Mucosa of stomach (tissue), 1 donor: ENCODE results near the gene C19orf47.
"Not testable (repeated sequence)": the region's sequence is repeated elsewhere in the genome, so short reads cannot be mapped to it uniquely, and the experiment has no call there.

Source experiments
- H3K27me3 ChIP-seq: one replicate; pipeline ENCODE4 v1.7.0; 2013; ENCODE audit warnings: mild to moderate bottlenecking, low read length; ENCODE audit not compliant: control insufficient read depth, insufficient read depth
- H3K36me3 ChIP-seq: one replicate; pipeline ENCODE4 v1.7.0; 2013; ENCODE audit warnings: low read length; ENCODE audit not compliant: control insufficient read depth, insufficient read depth
- H3K4me1 ChIP-seq: one replicate; pipeline ENCODE4 v1.7.0; 2013; ENCODE audit warnings: mild to moderate bottlenecking, low read length; ENCODE audit not compliant: control insufficient read depth, insufficient read depth
- H3K4me3 ChIP-seq: one replicate; pipeline ENCODE4 v1.7.0; 2013; ENCODE audit warnings: low read length
- H3K9ac ChIP-seq: one replicate; pipeline ENCODE4 v1.7.0; 2013; ENCODE audit warnings: mild to moderate bottlenecking, low read length, moderate library complexity
- H3K9me3 ChIP-seq: one replicate; pipeline ENCODE4 v1.7.0; 2013; ENCODE audit warnings: mild to moderate bottlenecking, low read length, moderate library complexity; ENCODE audit not compliant: control insufficient read depth
- donor health status: Pancreatic carcinoma.

Gene C19orf47

DNA sequence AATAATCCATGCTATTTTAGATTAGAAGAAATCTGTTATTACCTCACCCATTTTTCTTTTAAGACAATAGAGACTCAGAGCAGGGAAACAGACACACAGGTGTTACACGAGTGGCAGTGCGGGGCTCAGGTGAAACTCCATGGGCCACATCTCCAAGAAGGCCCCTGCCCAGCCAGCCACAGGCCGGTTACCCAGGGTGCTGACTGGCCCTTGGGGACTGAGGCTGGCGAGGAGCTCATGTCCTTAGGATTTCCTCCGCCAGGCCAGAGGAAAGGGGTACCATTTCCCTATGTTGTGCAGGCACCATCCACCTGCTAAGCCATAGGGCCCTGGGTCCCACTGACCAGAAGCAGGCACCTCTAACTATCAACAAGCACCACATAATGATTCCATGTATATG is 10.6 kb downstream of the C19orf47 start:
- Histone ChIP-seq H3K9me3 (no peaks in the 10 kb centered on the region), H3K27me3 (no peaks in the 10 kb centered on the region), H3K4me3 (no peak overlapping the region), H3K4me1 (no peaks in the 10 kb centered on the region), H3K36me3 (no peaks in the 10 kb centered on the region), H3K9ac (no peak overlapping the region)

DNA sequence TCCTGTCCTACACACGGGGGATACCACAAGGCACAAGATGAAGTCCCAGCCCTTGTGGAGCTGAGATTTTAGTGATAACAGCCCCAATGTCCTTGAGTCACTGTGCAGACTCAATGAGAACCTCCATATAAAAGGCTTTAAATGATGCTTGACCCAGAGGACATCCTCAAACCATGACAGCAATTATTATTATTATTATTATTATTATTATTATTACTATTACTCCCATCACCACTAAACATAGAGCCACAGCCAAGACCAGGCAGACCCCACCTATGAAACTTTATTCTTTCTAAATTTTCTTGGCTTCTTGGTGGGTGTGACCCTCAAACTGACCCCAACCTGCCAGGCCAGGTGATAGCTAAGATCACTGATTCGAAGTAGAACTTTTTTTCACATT is 11.1 kb downstream of the C19orf47 start:
- no peak overlapping the region for H3K9ac ChIP-seq
- no peaks in the 10 kb centered on the region for H3K36me3 ChIP-seq
- H3K4me1 ChIP-seq: no peaks in the 10 kb centered on the region

DNA sequence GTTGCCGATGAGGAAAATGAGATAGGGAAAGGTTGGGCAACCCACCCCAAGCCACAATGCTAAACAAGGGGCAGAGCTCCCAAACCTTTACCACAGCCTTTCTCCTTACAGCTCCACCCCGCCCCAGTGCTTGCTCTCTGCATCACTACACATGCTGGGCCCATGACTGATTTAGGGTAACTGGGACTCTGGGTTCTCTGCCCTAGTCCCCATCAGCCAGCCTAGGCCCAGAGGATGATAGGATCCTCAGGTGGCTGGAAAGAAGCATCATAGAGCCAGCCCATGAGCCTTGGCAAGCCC is 11.6 kb downstream of the C19orf47 start:
- Histone ChIP-seq H3K9me3 (no peaks in the 10 kb centered on the region), H3K4me1 (no peaks in the 10 kb centered on the region), H3K9ac (no peak overlapping the region), H3K36me3 (no peaks in the 10 kb centered on the region), H3K4me3 (no peak overlapping the region), H3K27me3 (no peaks in the 10 kb centered on the region)

More for the DNA sequence above, 11.1 kb downstream of the C19orf47 start:
- Histone ChIP-seq H3K9me3 (no peaks in the 10 kb centered on the region), H3K27me3 (no peaks in the 10 kb centered on the region), H3K4me3 (no peak overlapping the region)

DNA sequence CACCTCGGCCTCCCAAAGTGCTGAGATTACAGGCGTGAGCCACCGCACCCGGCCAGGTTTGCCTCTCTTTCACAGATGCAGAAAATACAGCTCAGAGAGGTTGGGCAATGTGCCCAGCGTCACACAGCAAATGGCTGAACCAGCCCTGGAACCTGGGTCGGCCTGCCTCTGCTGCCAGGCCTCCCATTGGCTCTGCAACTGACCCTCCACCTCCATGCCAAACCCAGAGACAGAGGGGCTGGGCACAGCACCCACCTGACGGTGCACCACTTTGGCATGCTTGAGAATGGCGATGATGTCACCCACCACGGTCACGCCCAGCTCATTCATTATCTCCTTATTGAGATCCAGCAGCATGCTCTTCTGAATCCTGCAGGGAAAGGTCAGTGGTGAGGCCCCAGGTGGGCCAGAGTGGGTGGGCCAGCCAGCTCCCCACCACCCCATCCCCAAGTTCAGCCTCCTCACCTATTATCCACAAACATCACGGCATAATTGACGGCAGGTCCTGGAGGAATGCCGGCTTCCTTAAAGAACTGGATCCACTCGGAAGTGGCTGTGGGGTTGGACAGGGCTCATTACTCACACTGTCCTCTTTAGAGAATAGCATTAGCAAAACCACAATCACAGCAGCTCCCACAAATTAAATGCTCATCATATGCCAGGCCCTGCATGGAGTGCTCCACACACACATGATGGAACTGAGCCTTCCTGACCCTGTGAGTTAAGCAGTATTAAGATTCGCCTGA is 12.2 kb downstream of the C19orf47 start:
- Histone ChIP-seq H3K9me3 (no peaks in the 10 kb centered on the region), H3K36me3 (peaks cover 3% of the 10 kb centered on the region), H3K4me3 (no peak overlapping the region), H3K27me3 (no peaks in the 10 kb centered on the region), H3K4me1 (no peaks in the 10 kb centered on the region), H3K9ac (no peak overlapping the region)

DNA sequence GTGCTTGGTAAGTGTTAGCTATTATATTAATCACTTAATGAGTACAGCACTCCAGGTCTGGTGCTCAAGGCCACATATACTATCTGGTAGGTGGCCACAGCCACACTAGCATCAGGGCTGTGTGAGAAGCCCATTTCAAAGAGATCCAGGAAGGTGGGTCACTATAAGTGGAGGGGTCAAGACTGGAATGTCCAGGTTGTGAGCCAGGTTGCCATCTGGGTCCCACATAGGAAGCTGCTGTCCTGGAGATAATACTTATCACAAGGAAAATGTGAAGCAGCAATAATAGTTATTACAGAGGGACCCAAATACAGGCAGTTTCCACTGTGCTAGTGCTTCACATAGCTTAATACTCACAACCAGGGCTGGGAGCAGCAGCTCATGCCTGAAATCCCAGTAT is 13.1 kb downstream of the C19orf47 start:
- Histone ChIP-seq H3K9me3 (no peaks in the 10 kb centered on the region), H3K9ac (no peak overlapping the region), H3K27me3 (no peaks in the 10 kb centered on the region), H3K4me1 (no peaks in the 10 kb centered on the region), H3K36me3 (peaks cover 7% of the 10 kb centered on the region), H3K4me3 (no peak overlapping the region)

DNA sequence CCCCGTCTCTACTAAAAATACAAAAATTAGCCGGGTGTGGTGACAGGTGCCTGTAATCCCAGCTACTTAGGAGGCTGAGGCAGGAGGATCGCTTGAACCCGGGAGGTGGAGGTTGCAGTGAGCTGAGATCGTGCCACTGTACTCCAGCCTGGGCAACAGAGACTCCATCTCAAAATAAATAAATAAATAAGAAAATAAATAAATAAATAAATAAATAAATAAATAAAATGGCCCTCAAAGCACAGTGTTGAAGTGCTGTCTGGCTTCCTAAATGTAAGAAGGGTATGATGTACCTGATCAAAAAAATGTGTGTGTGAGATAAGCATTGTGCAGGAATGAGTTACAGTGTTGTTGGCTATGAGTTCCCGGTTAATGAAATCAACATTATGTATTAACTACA is 15.1 kb downstream of the C19orf47 start:
- H3K27me3 ChIP-seq, H3K9ac ChIP-seq, H3K36me3 ChIP-seq, H3K4me1 ChIP-seq, H3K9me3 ChIP-seq, H3K4me3 ChIP-seq: not testable (repeated sequence)

DNA sequence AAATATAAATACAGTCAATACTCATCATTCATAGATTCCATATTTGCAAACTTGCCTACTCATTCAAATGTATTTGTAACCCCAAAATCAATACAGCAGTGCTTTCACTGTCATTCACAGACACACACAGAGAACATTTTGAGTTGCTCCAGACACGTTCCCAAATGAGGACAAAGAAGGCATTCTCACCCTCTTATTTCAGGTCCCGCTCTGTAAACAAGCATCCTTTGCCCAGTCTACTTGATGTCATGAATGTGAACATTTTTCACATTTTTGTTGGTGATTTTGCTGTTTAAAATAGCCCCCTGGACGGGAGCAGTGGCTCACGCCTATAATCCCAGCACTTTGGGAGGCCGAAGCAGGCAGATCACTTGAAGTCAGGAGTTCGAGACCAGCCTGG is 15.5 kb downstream of the C19orf47 start:
- H3K27me3 ChIP-seq: no peaks in the 10 kb centered on the region
- no peaks in the 10 kb centered on the region for H3K9me3 ChIP-seq
- H3K4me1 ChIP-seq: no peaks in the 10 kb centered on the region
- peaks cover 7% of the 10 kb centered on the region for H3K36me3 ChIP-seq
- H3K9ac ChIP-seq: no peak overlapping the region
- no peak overlapping the region for H3K4me3 ChIP-seq

DNA sequence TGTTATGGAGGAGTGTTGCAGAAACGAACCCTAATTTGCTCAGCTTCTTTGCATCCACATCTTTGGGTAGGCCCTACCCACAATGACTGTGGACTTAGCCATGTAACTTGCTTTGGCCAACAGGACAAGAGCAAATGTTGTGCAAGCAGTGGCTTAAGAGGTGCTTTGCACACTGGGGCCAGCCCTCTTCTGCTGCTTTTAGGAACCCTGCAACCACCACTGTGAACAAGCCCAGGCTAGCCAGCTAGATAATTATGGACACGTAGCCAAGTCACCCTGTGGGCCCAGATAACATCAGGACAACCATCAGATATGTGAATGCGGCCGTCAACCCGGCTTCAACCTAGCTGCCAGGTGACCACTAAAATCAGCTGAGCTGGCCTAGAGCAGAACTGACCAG is 17.1 kb downstream of the C19orf47 start:
- no peaks in the 10 kb centered on the region for H3K27me3 ChIP-seq
- no peaks in the 10 kb centered on the region for H3K4me1 ChIP-seq
- no peak overlapping the region for H3K4me3 ChIP-seq
- no peaks in the 10 kb centered on the region for H3K9me3 ChIP-seq
- peaks cover 7% of the 10 kb centered on the region for H3K36me3 ChIP-seq
- H3K9ac ChIP-seq: no peak overlapping the region

DNA sequence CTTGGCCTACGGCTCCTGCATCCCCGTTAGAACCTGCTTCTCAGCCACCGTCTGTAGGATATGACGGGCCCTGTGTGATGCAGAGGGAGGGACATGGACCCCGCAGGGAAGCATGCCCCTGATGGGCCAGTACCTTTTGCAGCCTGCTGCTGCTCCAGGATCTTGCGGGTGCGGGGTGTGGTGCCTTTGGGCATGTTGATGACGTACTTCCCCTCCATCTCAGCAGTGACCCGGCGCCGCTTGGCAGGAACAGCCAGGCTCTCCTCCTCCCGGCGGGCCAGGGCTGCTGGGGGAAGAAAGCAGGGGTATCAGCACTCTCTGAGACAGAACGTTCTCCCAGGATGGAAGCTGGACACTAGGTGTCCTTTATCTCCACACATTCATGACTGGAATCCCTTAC is 22.0 kb downstream of the C19orf47 start:
- H3K9me3 ChIP-seq: no peaks in the 10 kb centered on the region
- H3K9ac ChIP-seq: no peak overlapping the region
- no peaks in the 10 kb centered on the region for H3K27me3 ChIP-seq
- H3K4me3 ChIP-seq: no peak overlapping the region
- H3K36me3 ChIP-seq: peaks cover 18% of the 10 kb centered on the region
- H3K4me1 ChIP-seq: no peaks in the 10 kb centered on the region

DNA sequence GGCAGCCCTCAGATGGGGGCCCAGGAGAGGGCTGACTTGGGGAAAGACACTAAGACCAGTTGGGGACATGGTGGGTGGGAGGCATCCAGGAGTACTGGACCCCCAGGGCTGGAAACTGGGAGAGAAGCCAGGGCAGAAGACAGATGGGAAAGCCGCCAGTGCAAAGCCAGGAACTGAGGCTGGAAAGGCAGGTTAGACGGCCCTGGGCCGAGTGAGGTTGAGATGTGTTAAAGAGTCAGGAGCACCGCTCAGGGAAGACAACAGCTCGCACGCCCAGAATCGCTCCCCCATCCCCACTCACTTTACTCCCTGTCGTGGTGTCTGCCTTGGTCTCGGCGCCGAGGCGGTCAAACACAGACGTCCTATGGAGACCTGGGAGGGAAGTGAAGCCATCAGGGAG is 24.5 kb downstream of the C19orf47 start:
- no peaks in the 10 kb centered on the region for H3K9me3 ChIP-seq
- peaks cover 12% of the 10 kb centered on the region for H3K36me3 ChIP-seq
- H3K9ac ChIP-seq: no peak overlapping the region

DNA sequence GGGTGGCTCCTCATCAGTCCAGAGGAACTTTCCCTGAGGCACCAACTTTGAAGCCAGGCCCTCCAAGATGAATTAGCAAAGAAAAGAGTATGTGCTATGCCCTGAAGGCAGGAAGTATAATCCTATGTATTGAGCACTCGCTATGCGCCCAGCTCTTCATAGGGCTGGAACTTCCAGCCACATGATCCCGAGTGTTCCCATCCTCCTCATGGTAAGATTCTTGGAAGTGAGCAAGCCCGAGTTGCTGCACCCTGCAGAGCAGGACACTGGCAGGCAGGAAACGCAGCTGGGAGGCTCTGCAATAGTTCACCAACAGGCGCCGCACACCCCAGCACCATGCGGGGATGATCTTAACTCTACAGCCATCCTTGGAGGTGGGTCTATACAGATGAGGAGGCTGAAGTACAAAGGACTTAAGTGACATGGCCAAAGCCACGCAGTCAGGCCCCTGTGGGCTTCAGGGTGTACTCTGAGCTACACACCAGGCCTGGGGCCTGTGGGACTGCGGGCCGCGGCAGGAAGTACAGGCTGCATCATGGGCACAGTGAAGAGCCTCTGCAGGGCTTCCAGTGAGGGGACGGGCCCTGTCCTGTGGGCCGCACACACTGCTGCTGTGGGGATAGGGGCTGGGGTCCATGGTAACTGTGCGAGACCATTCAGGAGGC is 25.1 kb downstream of the C19orf47 start:
- Histone ChIP-seq H3K9me3 (no peaks in the 10 kb centered on the region), H3K4me1 (no peaks in the 10 kb centered on the region), H3K9ac (no peak overlapping the region), H3K27me3 (no peaks in the 10 kb centered on the region), H3K4me3 (no peak overlapping the region), H3K36me3 (peaks cover 12% of the 10 kb centered on the region)

More for the DNA sequence above, 24.5 kb downstream of the C19orf47 start:
- Histone ChIP-seq H3K4me3 (no peak overlapping the region), H3K27me3 (no peaks in the 10 kb centered on the region), H3K4me1 (no peaks in the 10 kb centered on the region)

DNA sequence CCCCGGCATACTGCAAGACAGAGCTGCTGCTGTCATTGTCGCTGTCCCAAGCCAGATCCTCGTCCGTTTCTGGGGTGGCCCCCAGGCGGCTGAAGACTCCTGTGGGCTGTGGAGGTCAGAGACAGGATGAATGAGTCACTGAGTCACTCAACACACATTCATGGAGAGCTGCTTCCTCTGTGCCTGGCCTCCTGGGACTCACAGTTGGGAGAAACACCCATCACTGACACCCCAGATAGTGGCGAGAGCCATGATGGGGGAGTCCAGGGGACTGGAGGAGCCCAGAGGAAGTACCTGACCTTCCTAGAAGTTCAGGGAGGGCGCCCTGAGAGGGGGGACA is 26.0 kb downstream of the C19orf47 start:
- Histone ChIP-seq H3K9me3 (no peaks in the 10 kb centered on the region), H3K36me3 (peaks cover 12% of the 10 kb centered on the region), H3K4me3 (no peak overlapping the region), H3K9ac (no peak overlapping the region), H3K27me3 (no peaks in the 10 kb centered on the region), H3K4me1 (no peaks in the 10 kb centered on the region)
